HCT116 (cell line): ENCODE data around the gene DERA.

ENCODE experiments used
- CTCF ChIP-seq, 3 experiments: fragments of 200-600 bp in 1 of 3; sonication (generic) in 1 of 3; IDR thresholded peaks in 2 of 3; conservative IDR thresholded peaks in 1 of 3; 2 replicates each; pipeline ENCODE4 v1.5.1; 2012 to 2017; ENCODE audit warnings: low read depth in 2 of 3, low read length in 2 of 3, antibody characterized with exemption in 1 of 3, borderline replicate concordance in 1 of 3, control low read depth in 1 of 3, mild to moderate bottlenecking in 1 of 3, mixed read lengths in 1 of 3, mixed run types in 1 of 3, moderate library complexity in 1 of 3; ENCODE audit not compliant: insufficient read depth in 1 of 3
- MAX ChIP-seq: IDR thresholded peaks from 2 replicates; pipeline ENCODE4 v1.6.1; 2012
- POLR2A ChIP-seq: IDR thresholded peaks from 2 replicates; pipeline ENCODE4 v1.7.0; 2011; ENCODE audit warnings: borderline replicate concordance; ENCODE audit not compliant: insufficient read depth, insufficient read length; ENCODE audit errors: extremely low read depth
- REST ChIP-seq: IDR thresholded peaks from 2 replicates; pipeline ENCODE4 v1.6.1; 2012; ENCODE audit warnings: low read depth
- SP1 ChIP-seq: IDR thresholded peaks from 2 replicates; pipeline ENCODE4 v1.6.1; 2012; ENCODE audit warnings: low read depth
- SRF ChIP-seq: IDR thresholded peaks from 2 replicates; pipeline ENCODE4 v1.6.1; 2012; ENCODE audit warnings: low read depth
- ZFX ChIP-seq: fragments of 450-650 bp; IDR thresholded peaks from 2 replicates; pipeline ENCODE4 v1.6.1; 2017
- ZNF274 ChIP-seq: fragments of 200-500 bp; sonication (Bioruptor generic); IDR thresholded peaks from 2 replicates; pipeline ENCODE4 v1.6.1; 2014; ENCODE audit warnings: mild to moderate bottlenecking, low read depth, low read length, inconsistent platforms

- TF ChIP-seq REST (no peak), POLR2A (no peak), CTCF (IDR thresholded peaks at IDR 0.05 in 2 of 3, conservative IDR thresholded peaks at IDR 0.05 in 1 of 3; ENCODE audit: borderline replicate concordance in 1 of 3, insufficient read depth in 1 of 3, low read depth in 2 of 3, low read length in 2 of 3) (no peak), ZFX (no peak), MAX (no peak), SRF (no peak), SP1 (no peak), ZNF274 (no peak)
Measured at GRCh38 chr12:15928870-15929571, 17.9 kb downstream of the DERA start.
